Activated T-cell treated with anti-CD3 and anti-CD28 coated beads for 48 hours (primary cell): Measurements from ENCODE around the gene MED29.

ENCODE experiments used
- DNase-seq: peaks from one replicate; pipeline ENCODE4 v3.0.0-alpha.2; 2020; ENCODE audit warnings: low read depth

MED29 gene

DNA sequence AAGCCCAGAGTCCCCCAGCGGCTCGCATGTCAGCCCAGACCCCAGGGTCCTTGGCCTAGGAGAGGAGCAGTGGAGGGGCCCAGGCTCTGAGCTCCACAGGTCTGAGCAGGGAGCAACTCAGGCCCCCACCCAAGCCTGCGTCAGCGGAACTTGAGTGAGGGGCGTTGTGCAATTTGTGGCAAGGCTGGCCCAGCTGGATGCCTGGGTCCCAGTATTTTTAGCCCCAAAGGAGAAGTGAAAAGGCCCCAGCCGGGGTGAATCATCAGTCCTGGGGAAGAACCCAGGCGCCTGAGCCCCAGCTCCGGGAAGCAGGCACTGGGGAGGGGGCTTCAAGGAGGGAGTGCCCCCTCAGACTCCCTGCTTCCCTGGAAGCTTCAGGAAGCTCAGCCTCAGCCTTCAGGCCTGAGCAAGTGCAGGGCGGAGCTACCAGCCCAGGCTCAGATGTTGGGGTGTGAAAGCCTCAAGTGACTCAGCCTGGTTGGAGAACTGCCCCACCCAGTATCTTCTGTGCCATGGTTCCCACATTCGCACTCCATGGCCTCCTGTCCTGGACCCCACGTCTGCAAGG, 7.2 kb downstream of the MED29 start:
- DNase-seq: no peak

DNA sequence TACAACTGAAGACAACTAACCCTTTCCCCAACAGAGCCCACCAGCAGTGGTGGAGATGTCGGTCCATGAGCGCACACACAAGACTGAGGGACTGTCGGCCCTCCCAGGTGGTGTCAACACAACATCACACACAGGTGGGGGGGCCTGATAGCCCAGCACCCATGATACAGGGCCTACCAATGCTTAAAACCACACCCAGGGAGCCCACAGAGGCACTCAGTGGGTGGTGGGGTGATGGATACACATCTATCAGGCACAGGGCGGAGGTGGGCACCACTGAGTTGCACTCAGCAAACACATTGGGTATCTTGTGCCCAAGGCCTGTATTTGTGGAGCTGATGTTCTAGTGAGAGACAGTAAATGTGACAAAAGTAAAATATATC, 8.5 kb downstream of the MED29 start:
- DNase-seq: no peak

DNA sequence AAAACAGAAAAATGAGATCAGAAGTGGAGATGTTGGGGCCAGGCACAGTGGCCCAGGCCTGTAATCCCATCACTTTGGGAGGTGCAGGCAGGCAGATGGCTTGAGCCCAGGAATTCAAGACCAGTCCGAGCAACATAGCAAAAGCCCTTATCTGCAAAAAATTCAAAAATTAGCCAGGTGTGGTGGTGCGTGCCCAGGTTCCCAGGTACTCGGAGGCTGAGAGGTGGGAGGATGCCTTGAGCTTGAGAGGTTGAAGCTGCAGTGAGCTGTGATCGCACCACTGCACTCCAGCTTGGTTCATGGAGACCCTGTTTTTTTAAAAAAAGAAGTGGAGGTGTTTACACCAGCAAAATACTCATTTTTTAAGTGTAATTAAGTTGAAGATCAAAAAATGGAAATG, 8.9 kb downstream of the MED29 start:
- DNase-seq: no peak

GRCh38 chr19:39401070-39401548, 9.9 kb downstream of the MED29 start:
- no peak for DNase-seq

DNA sequence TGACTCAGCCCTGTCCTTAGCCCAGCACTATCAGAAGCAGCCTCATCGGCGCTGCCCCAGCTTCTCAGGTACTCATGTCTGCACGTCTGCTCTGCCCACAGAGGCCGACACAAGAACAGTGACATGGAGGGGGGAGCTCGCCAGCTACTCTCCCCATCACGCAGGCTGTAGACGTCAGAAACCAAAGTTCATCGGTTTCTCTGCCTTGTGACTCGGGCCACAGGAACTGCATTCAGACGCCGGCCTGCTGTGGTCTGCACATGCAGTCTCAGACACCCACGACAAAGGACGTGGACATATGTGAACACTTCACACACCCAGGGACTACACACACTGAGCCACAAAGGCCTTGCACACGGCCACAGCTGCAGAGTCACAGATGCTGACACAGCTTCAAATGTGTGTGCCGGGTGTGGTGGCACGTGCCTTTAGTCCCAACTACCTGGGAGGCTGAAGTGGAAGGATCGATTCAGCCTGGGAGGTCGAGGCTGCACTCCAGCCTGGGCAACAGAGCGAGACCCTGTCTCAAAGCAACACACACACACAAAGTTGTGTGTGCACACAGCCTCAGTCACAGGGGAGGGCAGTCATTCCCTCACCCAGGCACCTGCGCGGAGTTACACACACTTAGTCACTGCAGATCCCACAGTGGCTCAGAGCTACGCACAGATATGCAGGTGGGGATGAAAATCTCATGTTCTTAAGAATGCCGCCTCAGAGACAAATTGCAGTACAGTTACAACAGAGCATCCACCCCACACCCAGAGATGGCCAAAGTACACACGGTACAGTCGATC, 10.6 kb downstream of the MED29 start:
- DNase-seq: peak; percentile 82

GRCh38 chr19:39402346-39403300, 11.4 kb downstream of the MED29 start:
- peak; percentile 80 for DNase-seq

DNA sequence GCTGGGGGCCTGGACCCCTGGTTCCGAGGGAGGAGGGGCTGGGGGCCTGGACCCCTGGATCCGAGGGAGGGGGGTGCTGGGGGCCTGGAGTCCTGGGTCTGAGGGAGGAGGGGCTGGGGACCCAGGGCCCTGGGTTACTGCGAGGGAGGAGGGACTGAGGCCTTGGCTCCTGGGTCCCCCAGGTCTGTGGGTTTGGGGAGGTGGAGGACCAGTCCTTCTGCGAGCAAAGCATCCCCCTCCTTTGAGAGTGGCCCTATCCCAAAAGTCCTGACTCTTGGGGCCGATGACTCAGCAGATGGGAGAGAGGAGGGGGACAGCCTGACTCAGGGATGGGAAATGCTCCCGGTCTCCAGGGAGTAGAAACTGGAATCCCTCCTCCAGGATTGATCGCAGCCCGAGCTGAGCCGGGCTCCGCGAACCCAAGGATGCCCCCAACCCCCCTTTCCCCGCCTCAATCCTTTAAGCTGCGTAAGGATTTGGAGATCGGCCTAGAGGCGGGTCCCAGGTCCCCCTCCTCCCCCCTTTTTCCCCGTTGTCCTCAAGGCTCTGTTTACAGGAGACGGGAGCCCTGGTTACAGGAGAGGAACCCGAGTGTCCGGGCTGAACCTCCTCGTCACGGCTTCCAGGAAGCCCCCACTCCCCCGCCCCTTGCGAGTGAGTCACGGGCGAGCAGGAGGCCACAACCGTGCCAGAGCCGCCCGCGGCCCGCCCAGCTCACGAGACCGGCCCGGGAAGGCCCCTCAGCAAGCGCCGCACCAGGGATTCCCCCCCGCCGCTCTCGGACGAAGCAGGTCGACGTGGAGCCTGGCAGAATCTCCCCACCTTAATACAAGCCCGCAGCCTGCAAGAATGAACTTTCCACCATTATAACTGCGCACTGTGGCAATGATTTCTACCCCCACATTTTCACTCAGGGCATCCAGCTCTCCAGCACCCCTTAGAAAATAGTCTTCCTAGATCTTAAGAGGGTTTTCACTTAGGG, 12.4 kb downstream of the MED29 start:
- DNase-seq: peak; percentile 94

- no peak for DNase-seq
Observed at GRCh38 chr19:39405261-39405957, 14.2 kb downstream of the MED29 start.

- peak; percentile 82 for DNase-seq
Observed at GRCh38 chr19:39405958-39406655, 14.9 kb downstream of the MED29 start.

- peak; percentile 84 for DNase-seq
Observed at GRCh38 chr19:39406656-39407409, 15.7 kb downstream of the MED29 start, which contains the start of gene ZFP36. Gene ZFP36, plus strand, starts transcription at chr19:39406847. Its CDS starts 58 bp downstream, at chr19:39406905.

GRCh38 chr19:39407410-39407659, 16.2 kb downstream of the MED29 start:
- no peak for DNase-seq

DNA sequence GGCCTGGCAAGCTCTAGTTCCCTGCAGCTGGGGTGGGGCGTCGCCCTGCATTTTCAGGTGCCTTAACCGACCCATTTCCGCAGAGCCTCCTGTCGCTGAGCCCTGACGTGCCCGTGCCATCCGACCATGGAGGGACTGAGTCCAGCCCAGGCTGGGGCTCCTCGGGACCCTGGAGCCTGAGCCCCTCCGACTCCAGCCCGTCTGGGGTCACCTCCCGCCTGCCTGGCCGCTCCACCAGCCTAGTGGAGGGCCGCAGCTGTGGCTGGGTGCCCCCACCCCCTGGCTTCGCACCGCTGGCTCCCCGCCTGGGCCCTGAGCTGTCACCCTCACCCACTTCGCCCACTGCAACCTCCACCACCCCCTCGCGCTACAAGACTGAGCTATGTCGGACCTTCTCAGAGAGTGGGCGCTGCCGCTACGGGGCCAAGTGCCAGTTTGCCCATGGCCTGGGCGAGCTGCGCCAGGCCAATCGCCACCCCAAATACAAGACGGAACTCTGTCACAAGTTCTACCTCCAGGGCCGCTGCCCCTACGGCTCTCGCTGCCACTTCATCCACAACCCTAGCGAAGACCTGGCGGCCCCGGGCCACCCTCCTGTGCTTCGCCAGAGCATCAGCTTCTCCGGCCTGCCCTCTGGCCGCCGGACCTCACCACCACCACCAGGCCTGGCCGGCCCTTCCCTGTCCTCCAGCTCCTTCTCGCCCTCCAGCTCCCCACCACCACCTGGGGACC, 16.6 kb downstream of the MED29 start:
- no peak for DNase-seq

DNA sequence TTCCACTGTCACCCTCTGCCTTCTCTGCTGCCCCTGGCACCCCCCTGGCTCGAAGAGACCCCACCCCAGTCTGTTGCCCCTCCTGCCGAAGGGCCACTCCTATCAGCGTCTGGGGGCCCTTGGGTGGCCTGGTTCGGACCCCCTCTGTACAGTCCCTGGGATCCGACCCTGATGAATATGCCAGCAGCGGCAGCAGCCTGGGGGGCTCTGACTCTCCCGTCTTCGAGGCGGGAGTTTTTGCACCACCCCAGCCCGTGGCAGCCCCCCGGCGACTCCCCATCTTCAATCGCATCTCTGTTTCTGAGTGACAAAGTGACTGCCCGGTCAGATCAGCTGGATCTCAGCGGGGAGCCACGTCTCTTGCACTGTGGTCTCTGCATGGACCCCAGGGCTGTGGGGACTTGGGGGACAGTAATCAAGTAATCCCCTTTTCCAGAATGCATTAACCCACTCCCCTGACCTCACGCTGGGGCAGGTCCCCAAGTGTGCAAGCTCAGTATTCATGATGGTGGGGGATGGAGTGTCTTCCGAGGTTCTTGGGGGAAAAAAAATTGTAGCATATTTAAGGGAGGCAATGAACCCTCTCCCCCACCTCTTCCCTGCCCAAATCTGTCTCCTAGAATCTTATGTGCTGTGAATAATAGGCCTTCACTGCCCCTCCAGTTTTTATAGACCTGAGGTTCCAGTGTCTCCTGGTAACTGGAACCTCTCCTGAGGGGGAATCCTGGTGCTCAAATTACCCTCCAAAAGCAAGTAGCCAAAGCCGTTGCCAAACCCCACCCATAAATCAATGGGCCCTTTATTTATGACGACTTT, 17.4 kb downstream of the MED29 start:
- no peak for DNase-seq

GRCh38 chr19:39409208-39410016, 18.2 kb downstream of the MED29 start:
- DNase-seq: peak; percentile 73

- no peak for DNase-seq
Observed at GRCh38 chr19:39410017-39410830, 19.0 kb downstream of the MED29 start.

DNA sequence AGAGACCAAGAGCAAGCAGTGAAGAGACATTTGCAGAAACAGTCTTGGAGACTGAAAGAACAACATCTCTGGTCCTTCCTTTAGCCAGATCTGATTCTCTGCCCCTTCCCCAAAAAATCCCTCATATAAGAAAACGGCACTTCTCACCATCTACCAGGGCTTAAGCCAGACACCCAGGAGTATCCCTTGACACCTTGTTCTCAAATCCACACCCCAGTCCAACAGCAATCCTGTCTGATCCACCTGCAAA, 19.6 kb downstream of the MED29 start:
- DNase-seq: no peak
